Kidney (tissue), 14 donors: ENCODE data around the gene FGGY. TPM values are rescaled to one million over a fixed set of nuclear protein-coding genes. Genes with fewer than 3 reads are reported as not detected.

Experiments used
- DNase-seq, 5 donors: peaks; one replicate each; pipeline ENCODE4 v3.0.0-alpha.2; 2013 to 2020
- FAIRE-seq: peaks from 2 replicates; lab custom pipeline; 2012; peaks lifted over from hg19 to GRCh38; lab: Jason Lieb, UNC
- H3K27ac ChIP-seq, 2 donors: one replicate each; pipeline ENCODE4 v1.7.0; 2013; ENCODE audit warnings: low read depth in 2 of 2, low read length in 2 of 2, inconsistent platforms in 1 of 2
- H3K27me3 ChIP-seq: one replicate; pipeline ENCODE4 v1.7.1; 2013; ENCODE audit warnings: low read length, inconsistent platforms; ENCODE audit not compliant: control insufficient read depth, insufficient read depth
- H3K36me3 ChIP-seq, 3 donors: one replicate each; pipeline versions ENCODE4 v1.7.0 to v1.7.1; 2013; ENCODE audit warnings: low read length in 3 of 3, control low read depth in 1 of 3, inconsistent platforms in 1 of 3; ENCODE audit not compliant: insufficient read depth in 3 of 3, control insufficient read depth in 2 of 3
- H3K4me1 ChIP-seq, 3 donors: one replicate each; pipeline versions ENCODE4 v1.7.0 to v1.7.1; 2013; ENCODE audit warnings: low read length in 3 of 3, inconsistent platforms in 1 of 3, low read depth in 1 of 3; ENCODE audit not compliant: control insufficient read depth in 2 of 3, insufficient read depth in 2 of 3
- H3K4me3 ChIP-seq, 3 donors: one replicate each; pipeline versions ENCODE4 v1.7.0 to v1.8.1; 2013; ENCODE audit warnings: low read length in 3 of 3, control low read depth in 1 of 3, inconsistent platforms in 1 of 3
- H3K9ac ChIP-seq, 3 donors: one replicate each; pipeline versions ENCODE4 v1.7.0 to v1.7.1; 2013; ENCODE audit warnings: low read length in 3 of 3, control low read depth in 1 of 3, inconsistent platforms in 1 of 3
- H3K9me3 ChIP-seq, 3 donors: one replicate each; pipeline versions ENCODE4 v1.7.0 to v1.7.1; 2013; ENCODE audit warnings: low read length in 3 of 3, control low read depth in 1 of 3, inconsistent platforms in 1 of 3; ENCODE audit not compliant: control insufficient read depth in 2 of 3, insufficient read depth in 1 of 3
- intact Hi-C: fragments of 100-400 bp; cut with DNase I; formaldehyde crosslinking; loops from one replicate; pipeline ENCODE4 v1.11.1; 2022
- polyA plus RNA-seq: library from polyadenylated mRNA; stranded (reverse); fragments of 350-450 nt; fragmentation: Illumina TruSeq; extraction: RNeasy Lipid Tissue Mini Kit (QIAGEN cat#74804); gene quantifications from one replicate; pipeline ENCODE4 v1.2.3, GENCODE V29; 2014; ENCODE audit warnings: low read depth, low replicate concordance; ENCODE audit not compliant: insufficient read depth
- total RNA-seq: library from RNA; stranded (reverse); fragmentation: NEBNext Ultra II Directional; extraction: Animal tissue kit (Norgen Biotek cat#: 25700); gene quantifications from one replicate; pipeline ENCODE4 v1.2.1, GENCODE V29; 2021
- TF ChIP-seq, protein P1 (sequence below): IDR thresholded peaks from 3 replicates; pipeline ENCODE4 v1.5.1; 2012; ENCODE audit warnings: mild to moderate bottlenecking, moderate library complexity, borderline replicate concordance; ENCODE audit not compliant: insufficient read depth; ENCODE audit errors: extremely low read depth
- donor health status: control.
- donor health status: control.
- donor health status: control.
- donor health status: control.
- donor health status: control.
- donor health status: DM: yes; HTN: yes; CAD: no.
- donor health status: Normal renal cell carcinoma (clear cell type).

FGGY gene
- total and polyA plus RNA-seq, 2 donors from 2014 or later: 11.2 to 31.0 TPM

DNA sequence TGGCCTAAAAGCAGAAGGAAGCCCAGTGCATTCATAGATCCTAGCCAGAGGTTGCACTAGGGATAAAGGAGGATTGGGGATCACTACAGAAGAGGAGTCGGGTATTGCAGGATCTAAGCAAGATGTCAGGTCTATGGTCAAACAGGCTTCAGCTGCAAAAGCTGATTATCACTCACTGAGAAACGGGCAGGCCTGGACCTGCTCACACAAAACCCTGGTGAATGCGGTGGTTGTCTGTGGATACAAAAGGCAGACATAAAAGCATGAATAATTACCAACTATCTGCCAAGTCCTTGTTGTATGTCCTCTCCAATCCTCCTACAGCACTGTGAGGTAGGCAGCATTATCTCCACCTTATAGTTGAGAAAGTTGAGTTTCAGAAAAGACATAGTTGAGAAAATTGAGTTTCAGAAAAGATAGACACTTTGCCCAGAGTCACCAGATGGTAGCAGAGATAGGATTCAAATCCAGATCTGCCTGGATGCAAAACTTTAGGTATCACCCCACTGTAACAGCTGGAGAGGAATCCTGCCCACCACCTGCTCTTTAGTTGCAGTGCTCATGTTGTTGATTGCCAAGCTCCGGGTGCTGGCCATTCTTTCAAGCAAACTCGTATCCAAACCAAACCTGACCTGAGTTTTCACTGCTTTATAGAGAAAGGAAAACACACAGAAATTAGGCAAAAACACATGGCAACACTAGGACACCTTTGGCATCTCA, 468.3 kb downstream of the FGGY start:
- Histone ChIP-seq H3K9ac (no peak overlapping the region), H3K27me3 (no peaks in the 10 kb centered on the region), H3K36me3 (peaks cover 0 to 4% (median 0%) of the 10 kb centered on the region in 3 donors), H3K27ac (no peak overlapping the region), H3K4me3 (no peak overlapping the region), H3K9me3 (no peaks in the 10 kb centered on the region), H3K4me1 (no peaks in the 10 kb centered on the region)
- no peak for FAIRE-seq
- intact Hi-C loops: no loop called here
- no peak for DNase-seq
- TF ChIP-seq, protein P1, sequence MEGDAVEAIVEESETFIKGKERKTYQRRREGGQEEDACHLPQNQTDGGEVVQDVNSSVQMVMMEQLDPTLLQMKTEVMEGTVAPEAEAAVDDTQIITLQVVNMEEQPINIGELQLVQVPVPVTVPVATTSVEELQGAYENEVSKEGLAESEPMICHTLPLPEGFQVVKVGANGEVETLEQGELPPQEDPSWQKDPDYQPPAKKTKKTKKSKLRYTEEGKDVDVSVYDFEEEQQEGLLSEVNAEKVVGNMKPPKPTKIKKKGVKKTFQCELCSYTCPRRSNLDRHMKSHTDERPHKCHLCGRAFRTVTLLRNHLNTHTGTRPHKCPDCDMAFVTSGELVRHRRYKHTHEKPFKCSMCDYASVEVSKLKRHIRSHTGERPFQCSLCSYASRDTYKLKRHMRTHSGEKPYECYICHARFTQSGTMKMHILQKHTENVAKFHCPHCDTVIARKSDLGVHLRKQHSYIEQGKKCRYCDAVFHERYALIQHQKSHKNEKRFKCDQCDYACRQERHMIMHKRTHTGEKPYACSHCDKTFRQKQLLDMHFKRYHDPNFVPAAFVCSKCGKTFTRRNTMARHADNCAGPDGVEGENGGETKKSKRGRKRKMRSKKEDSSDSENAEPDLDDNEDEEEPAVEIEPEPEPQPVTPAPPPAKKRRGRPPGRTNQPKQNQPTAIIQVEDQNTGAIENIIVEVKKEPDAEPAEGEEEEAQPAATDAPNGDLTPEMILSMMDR: no peak

DNA sequence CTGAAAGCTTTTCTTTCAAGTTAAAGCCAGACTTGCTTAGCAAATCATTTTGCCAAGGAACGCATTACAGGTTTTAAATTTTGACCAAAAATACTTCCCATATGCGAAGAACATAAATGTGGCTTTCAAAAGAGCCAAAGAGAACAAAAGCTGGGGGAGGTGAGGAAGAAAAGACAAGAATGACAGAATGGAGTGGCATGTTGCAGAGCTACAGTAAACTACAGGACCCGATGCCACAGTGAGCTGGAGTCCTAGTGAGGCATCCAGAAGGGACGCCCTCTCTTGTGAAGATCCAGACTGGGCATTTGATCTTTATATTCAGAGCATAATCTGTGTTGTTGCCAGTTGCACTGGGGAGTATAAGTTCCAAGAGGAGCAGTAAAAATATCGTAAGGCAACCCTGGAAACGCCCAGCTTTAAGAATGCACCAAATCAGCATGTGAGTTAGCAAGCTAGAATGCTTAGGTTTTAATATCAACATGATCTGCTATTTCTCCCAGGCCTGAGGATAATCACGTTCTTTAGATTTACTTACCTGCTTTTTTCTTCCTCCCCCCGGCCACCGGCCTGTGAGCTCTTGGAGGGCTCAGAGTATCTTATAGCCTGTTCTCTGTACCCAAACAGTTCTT, 469.4 kb downstream of the FGGY start:
- TF ChIP-seq, protein P1: no peak
- DNase-seq (no peak), FAIRE-seq (no peak)
- Histone ChIP-seq H3K9ac (no peak overlapping the region), H3K36me3 (no peaks in the 10 kb centered on the region), H3K4me3 (no peak overlapping the region), H3K9me3 (no peaks in the 10 kb centered on the region), H3K27me3 (no peaks in the 10 kb centered on the region), H3K27ac (no peak overlapping the region), H3K4me1 (no peaks in the 10 kb centered on the region)
- intact Hi-C loops: no loop called here

- FAIRE-seq (no peak), DNase-seq (no peak)
- Histone ChIP-seq H3K27me3 (no peaks in the 10 kb centered on the region), H3K27ac (no peak overlapping the region), H3K4me3 (no peak overlapping the region), H3K36me3 (no peaks in the 10 kb centered on the region), H3K9ac (no peak overlapping the region), H3K9me3 (no peaks in the 10 kb centered on the region), H3K4me1 (no peaks in the 10 kb centered on the region)
- TF ChIP-seq, protein P1: no peak
- intact Hi-C loops: no loop called here
These were observed 470.2 kb downstream of the FGGY start for GRCh38 chr1:59767119-59767518.
